COLO829 (cell line): ENCODE data around the gene INO80D.
"Not testable (repeated sequence)": the region's sequence is repeated elsewhere in the genome, so short reads cannot be mapped to it uniquely, and the experiment has no call there.

Experiments
- DNase-seq: peaks from one replicate; pipeline ENCODE4 v3.0.0; 2012; ENCODE audit warnings: low spot score

The INO80D gene, protein sequence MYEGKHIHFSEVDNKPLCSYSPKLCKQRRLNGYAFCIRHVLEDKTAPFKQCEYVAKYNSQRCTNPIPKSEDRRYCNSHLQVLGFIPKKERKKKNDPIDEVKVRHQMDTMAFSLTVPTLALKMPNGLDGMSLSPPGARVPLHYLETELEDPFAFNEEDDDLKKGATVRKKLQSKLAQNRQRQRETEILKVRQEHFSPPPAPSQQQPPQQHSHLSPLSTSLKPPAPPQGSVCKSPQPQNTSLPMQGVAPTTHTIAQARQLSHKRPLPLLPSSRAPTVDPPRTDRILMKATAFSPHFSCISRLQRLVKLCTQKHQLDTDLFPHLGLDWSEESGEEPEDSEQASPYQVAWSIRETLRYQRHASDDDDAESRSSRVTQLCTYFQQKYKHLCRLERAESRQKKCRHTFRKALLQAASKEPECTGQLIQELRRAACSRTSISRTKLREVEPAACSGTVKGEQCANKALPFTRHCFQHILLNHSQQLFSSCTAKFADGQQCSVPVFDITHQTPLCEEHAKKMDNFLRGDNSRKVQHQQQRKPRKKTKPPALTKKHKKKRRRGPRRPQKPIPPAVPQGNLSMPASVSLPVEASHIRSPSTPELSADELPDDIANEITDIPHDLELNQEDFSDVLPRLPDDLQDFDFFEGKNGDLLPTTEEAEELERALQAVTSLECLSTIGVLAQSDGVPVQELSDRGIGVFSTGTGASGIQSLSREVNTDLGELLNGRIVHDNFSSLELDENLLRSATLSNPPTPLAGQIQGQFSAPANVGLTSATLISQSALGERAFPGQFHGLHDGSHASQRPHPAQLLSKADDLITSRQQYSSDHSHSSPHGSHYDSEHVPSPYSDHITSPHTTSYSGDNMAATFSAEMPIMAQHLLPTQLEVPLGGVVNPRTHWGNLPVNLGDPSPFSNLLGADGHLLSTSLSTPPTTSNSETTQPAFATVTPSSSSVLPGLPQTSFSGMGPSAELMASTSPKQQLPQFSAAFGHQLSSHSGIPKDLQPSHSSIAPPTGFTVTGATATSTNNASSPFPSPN

DNA sequence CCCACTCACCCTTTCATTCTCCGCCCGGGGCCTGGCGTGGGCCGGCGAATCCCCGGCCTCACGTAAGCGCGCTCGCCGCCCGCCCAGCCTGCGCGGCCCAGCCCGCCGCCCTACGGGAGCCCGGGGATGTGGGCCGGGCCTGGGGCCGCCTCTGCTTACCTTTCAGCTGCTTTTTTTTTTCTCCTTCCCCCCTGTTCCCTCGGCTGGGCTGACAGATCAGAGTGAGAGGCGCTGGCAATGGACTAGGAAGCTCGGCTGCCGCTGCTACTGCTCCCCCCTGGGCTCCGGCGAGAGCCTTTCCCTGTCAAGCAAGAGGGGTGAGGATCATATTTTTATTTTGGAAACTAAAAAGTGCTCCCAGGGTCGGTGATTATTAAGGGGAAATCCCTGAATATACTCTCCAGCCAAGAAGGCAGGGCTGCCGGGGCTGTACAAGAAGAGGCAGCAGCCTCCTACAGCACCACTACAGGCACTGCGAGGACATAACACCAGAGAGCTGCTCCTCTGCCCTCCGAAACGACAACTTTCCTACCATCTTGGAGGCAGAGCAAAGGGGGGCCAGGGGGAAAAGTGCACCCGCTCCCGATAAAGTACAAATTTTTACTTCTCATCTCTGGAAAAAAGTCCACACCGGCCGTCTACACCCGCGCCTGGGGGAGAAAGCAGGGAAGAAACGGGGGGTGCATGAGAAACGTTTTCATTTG lies at the start of gene INO80D:
INO80D (minus strand) TSS at position 433 of the 704 bp plus-strand sequence. CDS start 23,158 bp downstream, outside the sequence.
- peak; percentile 64 for DNase-seq

DNA sequence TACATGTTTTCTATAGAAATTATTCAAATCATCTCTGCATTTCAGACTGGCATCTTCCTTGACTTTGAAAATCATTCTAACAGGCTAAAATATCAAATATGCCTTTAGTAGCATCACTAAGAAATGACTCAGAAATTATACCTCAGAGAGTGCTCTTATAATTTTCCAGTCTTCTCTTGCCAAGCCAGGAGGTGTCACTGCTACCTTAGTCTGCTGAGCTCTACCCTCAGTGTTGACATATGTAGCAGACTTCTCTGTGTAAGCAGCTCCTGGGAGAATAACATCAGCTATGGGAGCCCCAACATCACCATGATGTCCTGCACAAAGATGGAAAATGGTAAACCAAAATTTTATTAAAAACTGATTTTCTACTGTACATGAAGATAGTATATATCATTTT lies 41.7 kb upstream of the INO80D start:
- no peak for DNase-seq

DNA sequence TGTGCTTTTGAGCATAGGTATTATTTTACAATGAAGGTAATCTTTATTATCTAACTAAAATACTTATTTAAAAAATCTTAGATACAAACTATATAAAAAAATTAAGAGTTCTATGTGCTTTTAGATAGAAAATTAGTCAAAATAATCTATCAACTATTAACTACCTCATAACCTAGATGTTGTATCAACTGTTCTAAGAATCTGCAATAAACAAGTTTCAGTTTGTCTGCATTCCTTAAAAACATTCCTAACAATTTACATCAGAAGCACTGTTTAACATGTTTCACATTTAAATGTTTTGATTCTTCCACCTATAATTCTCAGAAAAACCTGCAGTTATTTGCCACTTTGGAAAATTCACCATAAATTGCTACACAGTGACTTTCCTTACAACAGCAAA lies 39.9 kb upstream of the INO80D start:
- no peak for DNase-seq

DNA sequence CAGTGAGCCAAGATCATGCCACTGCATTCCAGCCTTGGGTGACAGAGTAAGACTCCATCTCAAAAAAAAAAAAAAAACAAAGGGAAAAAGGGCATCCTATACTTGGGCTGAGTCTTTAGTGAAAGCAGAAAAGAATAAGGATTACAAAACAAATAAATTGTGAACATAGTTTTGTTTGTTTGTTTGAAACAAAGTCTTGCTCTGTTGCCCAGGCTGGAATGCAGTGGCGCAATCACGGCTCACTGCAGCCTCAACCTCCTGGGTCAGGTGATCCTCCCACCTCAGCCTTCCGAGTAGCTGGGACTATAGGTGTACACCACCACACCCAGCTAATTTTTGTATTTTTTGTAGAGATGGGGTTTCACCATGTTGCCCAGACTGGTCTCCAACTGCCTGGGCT lies 36.6 kb upstream of the INO80D start:
- not testable (repeated sequence) for DNase-seq

DNA sequence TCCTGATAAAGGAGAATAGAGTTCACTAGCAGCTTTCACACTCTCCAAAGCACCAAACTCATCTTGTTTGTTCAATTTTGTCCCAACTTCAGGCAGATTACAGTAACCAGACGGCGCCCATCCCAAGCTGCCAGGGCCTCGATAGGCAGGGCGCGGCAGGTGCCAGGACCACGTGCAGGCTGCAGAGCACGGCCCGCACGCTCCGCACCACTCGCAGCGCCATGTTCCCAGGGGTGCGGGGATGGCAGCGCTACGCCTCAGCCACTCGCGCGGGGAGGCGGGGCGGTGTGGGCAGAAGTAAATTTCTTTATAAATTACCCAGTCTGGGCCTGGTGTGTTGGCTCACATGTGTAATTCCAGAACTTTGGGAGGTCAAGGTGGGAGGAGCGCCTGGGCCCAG lies 30.3 kb upstream of the INO80D start:
- DNase-seq, result no peak

DNA sequence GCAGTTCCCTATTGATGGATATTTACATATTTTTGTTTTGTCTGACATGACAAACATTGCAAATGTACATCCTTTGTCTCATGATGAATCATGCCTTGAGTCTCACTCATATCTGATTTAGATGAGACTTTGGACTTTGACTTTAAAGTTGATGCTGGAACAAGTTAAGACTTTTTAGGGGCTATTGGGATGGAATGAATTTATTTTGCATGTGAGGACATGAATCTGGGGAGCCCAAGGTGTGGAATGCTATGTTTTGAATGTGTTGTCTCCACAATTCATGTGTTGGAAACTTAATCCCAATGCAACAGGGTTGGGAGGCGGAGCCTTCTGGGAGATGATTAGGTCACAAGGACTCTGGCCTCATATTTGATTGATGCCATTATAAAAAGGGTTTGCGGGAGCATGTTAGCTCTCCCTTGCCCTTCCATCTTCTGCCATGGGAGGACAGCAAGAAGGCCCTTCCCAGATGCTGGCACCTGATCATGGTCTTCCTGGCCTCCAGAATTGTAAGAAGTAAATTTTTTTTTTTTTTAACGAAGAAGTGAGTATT lies 29.1 kb upstream of the INO80D start:
- DNase-seq, result no peak

DNA sequence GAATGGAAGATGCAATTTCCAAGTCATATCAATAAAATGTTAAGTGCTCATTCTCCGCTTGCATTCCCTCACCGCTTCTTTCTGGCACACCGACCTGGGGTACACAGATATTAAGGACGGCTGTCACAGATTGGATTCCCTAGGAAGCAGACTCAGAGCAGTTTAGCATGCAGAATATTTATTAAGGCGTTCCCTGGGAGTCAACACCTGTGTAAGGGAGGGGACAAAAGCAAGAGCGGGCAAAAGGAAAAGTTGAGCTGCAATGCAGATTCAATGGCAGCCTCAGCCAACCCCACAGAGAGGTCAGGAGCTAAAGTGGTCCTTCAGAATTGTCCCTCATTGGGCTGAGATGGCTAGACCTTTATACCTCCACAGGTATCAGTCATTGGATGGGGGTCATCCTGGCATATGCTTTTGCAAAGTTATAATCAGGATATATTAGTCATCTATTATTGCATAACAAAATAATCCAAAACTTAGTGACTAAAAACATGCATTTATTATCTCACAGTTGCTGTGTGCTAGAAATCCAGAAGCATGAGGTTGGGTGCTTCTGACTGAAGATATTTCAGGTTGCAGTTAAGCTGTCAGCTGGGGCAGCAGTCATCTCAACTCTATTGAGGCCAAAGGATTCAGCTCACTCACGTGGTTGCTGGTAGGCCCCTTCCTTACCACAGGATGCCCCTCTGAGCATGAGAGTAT lies 27.0 kb upstream of the INO80D start:
- DNase-seq, result no peak

DNA sequence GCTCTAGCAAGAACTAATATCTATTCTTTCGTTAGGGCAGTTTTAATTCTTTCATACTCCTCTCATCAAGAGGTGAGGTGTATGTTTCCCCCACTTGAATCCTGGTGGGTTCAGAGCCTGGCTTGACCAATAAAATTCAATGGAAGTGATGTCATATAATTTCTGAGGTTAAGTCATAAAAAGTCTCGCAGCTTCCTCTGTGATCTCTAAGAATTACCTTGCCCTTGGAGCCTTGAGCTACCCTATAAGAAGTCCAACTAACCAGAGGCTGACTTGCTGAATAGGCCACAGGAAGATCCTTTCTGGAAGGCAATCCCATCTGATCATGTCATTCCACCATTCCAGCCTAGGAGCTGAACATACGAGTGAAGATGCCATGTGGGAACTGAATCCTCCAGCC lies 26.1 kb upstream of the INO80D start:
- DNase-seq, result no peak

DNA sequence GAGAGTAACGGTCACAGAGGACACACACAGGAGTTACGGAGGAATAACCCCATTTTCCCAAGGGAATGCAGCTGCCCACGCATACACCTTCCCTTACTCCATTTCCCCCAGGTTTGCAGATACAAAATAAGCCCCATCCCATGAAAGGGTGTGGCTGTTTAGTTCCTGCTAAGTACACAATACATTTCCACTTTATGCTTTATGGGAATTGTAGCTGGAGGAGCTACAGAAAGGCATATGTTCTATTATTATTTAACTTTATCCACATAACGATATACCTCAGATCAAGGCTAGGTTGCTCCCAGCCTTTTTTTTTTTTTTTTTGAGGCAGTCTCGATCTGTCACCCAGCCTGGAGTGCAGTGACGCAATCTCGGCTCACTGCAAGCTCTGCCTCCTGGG lies 22.7 kb upstream of the INO80D start:
- no peak for DNase-seq

DNA sequence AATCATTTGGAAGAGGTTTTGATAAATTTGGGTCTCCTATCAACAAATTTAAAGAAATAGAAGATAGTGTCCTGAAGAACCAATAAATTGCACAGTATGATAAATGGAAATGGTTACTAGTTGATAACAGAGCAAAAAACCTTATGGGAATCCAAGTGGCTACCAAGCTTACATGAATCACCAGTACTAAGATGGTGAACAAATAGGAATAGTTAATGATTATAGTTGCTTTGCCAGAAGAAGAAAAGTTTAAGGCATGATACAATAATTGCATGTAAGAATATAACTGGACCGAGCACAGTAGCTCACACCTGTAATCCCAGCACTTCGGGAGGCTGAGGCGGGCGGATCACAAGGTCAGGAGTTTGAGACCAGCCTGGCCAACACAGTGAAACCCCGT lies 19.6 kb upstream of the INO80D start:
- DNase-seq, result no peak

DNA sequence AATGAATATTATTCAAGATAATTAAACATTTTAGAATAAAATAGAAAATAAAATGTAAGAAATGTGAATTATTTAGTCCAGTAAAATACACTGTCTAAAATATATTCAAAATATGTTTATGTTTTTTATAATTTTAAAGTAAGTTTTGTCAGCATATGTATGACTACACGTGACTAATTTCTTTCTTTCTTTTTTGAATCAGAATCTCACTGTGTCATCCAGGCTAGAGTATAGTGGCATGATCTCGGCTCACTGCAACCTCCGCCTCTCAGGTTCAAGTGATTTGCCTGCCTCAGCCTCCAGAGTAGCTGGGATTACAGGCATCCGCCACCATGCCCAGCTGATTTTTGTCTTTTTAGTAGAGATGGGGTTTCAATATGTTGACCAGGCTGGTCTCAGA lies 19.1 kb upstream of the INO80D start:
- no peak for DNase-seq

DNA sequence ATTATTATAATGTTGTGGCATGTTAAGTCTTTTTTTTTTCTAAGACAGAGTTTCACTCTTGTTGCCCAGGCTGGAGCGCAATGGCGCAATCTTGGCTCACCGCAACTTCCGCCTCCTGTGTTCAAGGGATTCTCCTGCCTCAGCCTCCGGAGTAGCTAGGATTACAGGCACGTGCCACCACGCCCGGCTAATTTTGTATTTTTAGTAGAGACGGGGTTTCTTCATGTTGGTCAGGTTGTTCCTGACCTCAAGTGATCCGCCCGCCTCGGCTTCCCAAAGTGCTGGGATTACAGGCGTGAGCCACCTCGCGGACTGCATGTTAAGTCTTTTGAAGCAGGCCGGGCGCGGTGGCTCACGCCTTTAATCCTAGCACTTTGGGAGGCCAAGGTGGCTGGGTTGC lies 12.9 kb upstream of the INO80D start:
- not testable (repeated sequence) for DNase-seq

DNA sequence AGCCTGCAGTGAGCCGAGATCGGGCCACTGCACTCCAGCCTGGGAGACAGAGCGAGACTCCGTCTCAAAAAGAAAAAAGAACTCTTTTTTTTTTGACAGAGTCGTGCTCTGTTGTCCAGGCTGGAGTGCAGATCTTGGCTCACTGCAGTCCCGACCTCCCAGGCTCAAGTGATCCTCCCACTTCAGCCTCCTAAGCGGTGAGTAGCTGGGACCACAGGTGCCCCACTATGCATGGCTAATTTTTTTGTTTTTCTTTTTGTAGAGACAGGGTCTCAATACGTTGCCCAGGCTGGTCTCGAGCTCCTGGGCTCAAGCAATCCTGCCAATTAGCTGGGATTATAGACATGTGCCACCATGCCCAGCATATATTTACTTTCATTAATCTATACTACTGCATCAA lies 12.5 kb upstream of the INO80D start:
- no peak for DNase-seq

DNA sequence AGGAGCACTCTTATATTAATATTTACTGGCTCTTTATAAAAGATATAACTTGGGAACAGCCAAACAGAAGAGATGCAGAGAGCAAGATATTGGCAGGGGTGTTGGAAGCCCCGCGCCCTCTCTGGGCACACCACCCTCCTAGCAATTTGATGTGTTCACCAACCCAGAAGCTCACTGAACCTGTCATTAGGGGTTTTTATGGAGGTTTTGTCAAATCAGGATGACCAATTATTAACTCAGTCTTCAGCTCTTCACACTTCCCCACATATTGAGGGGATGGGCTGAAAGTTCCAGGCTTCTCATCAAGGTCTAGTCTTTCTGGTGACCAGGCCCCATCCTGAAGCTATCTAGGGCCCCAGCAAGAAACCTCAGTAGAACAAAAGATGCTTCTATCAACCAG lies 10.9 kb upstream of the INO80D start:
- no peak for DNase-seq

DNA sequence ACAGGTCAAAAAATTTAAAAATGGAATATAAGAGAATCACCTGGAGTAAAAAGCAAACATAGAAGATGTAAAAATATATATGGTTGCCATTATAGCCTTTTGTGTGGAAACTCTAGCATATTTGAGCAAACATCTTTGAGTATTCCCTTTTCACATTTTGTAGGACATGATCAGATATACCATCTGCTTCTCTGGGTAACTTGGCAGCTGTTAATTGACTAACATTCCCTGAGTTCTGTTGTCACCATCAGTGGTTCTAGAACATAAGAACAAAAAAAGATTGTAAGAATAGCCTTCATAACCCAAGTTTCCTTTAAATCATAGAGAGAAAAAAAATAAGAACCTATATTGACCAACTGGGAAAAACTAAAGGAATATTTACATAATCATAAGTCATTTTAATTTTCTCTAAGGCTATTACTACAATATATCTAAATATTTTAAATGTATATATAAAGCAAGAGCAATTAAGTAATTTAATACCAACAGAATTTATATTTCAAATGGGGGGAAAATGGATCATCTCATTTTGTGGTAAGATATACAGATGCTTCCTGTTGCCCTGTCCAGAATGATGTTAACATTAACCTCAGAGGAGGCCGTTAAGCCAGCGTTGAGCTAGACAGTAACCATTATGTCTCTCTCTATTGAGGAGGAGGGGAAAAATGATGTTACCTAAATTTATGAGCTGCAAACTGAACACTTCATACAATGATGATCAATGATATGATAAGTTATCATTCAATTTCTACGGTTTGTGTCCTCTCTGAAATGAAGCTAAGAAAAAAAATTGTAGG lies 9.8 kb upstream of the INO80D start:
- DNase-seq, result no peak

DNA sequence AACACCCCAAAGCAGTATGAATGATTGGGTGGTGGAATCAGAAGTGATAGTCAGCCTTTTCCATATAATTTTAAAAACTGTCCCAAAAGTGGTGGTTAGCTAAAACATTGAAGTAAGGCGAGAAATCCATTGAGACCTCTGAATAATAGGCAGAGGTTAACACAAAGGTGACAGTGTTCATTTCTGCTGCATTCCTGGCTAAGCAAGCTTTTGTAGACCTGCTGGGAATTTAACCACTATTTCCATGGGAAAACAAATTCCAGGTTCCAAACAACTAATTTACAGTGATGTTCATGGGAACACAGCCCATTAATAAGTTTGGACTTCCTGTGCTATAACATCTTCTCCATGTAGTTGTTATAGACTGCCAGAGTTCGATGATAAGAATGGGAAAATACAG lies 6.3 kb upstream of the INO80D start:
- no peak for DNase-seq

DNA sequence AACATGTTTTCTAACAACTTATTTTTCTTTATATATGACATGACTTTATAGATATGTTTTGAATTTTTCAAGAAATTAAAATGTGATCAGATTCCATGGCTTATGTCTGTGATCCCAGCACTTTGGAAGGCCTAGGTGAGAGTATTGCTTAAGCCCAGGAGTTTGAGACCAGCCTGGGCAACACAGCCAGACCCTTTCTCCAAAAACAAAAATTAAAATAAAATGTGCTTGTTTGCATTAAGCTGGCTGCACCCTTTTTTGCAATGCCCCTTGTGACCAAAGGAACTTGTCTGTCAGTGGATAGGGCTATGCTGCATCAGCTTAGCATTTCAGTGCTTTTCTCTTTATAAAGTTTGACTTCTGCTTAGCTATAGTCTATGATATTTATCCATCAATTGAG lies 2.3 kb upstream of the INO80D start:
- DNase-seq, result no peak

DNA sequence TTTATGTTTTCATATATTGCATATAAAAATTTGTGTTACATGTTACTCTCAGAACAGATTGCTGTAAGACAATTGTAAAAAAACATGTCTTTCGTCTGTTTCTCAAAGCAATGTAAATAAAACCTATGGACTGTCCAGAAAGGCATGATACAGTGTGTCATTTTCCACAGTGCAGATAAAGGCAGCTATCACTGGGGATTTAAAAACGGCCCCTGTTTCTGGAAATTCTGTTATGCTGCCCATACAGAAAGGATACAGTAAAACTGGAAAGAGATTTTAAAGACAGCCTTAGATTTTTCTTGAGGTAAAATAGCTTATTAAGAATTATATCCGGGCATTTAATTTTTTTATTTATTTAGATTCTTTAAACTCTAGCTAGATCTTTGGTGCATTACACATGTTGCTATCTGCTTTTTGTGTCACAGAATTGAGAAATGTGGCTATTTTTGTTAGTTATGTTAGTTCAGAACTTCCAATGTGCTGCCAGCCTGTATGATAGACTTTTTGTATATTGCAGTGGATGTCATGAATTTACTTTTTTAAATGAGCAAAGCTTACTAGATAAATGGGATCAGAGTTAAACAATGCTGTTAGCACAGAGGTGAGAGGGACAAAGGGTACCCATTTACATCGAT lies 859 bp upstream of the INO80D start:
- no peak for DNase-seq

DNA sequence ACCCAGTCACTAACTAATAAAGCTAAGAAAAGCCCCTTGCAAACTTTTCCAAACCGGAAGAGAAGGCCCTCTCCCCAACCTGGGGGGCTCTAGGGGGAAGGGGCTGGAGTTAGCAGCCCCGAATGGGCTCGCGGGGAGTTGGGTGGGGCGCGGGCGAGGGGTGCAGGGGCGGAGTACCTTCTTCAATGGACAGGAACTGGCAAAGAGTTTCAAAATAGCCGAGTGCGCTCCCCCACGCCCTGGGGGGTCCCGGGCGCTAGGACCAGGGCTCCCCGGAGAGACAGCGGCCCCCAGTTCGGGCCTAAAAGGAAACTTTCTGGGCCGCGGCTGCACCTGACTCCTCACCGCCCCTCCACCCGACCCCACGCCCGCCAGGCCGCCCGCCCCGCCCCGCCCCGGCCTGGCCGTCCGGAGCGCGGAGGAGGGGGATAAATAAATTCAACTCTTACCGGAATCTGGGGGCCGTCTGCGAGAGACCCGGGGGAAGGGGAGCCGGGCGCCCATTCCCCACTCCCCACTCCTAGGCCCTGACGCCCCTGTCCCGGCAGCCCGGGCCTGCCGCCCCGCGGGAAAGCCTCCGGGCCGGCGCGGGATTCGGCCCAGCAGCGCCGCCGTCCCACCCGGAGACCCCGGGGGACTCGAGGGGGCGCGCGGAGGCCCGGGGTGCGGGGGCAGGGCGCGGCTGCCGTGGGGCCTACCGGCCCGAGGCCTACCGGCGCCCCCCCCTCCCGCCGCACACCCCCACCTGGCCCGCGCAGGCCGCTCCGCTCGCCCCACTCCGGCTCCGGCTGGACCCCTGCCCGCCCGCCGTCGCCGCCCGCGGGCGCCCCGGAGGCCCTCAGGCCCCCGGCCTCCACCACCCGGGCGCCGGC lies 868 bp downstream of the INO80D start:
- no peak for DNase-seq
